Esophagus squamous epithelium (tissue), 5 donors: ENCODE measurements around the gene IP6K3. TPM values are rescaled to one million over a fixed set of nuclear protein-coding genes. Genes with fewer than 3 reads are reported as not detected.
A peak's percentile ranks its signal among the peaks of the same experiment; 100 is the strongest.

Experiments
- DNase-seq: peaks from one replicate; lab custom pipeline; 2025; lab: John Stamatoyannopoulos, UW
- H3K27ac ChIP-seq, 4 donors: fragments of 200-600 bp; sonication (generic); one replicate each; pipeline ENCODE4 v1.5.1; 2016 to 2019; ENCODE audit warnings: mild to moderate bottlenecking in 1 of 4
- H3K27me3 ChIP-seq, 4 donors: fragments of 200-600 bp; sonication (generic); 1 replicate in 3 of 4; 2 replicates in 1 of 4; pipeline versions ENCODE4 v1.5.1 to v1.6.0; 2017 to 2021; ENCODE audit warnings: antibody characterized with exemption in 1 of 4
- H3K36me3 ChIP-seq, 3 donors: fragments of 200-600 bp; sonication (generic); one replicate each; pipeline ENCODE4 v1.5.1; 2016 to 2019
- H3K4me1 ChIP-seq, 3 donors: fragments of 200-600 bp; sonication (generic); one replicate each; pipeline ENCODE4 v1.5.1; 2017 to 2019
- H3K4me3 ChIP-seq, 4 donors: fragments of 200-600 bp; sonication (generic); 1 replicate in 3 of 4; 2 replicates in 1 of 4; pipeline ENCODE4 v1.5.1; 2016 to 2019; ENCODE audit warnings: mild to moderate bottlenecking in 2 of 4, moderate library complexity in 1 of 4
- H3K9me3 ChIP-seq, 3 donors: fragments of 200-600 bp; sonication (generic); one replicate each; pipeline ENCODE4 v1.5.1; 2016 to 2019
- CTCF ChIP-seq, 6 experiments: fragments of 450-650 bp in 4 of 6; fragments of 200-600 bp in 2 of 6; sonication (generic) in 2 of 6; IDR thresholded peaks; one replicate each; pipeline ENCODE4 v1.5.1; 2016 to 2019; ENCODE audit warnings: antibody characterized with exemption in 6 of 6, mild to moderate bottlenecking in 4 of 6, moderate library complexity in 4 of 6
- POLR2A ChIP-seq, 4 donors: fragments of 450-650 bp; IDR thresholded peaks; one replicate each; pipeline ENCODE4 v1.6.1; 2017; ENCODE audit warnings: antibody characterized with exemption in 4 of 4, mild to moderate bottlenecking in 4 of 4, moderate library complexity in 3 of 4
- WGBS, 2 donors: methylation state at CpG; one replicate each; pipeline ENCODE4 v1.1.5; 2018; 5-methylcytosine and 5-hydroxymethylcytosine counted together
- intact Hi-C: fragments of 100-400 bp; cut with DNase I; formaldehyde crosslinking; loops from one replicate; pipeline ENCODE4 v1.15.0; 2022
- total RNA-seq, 4 donors: library from RNA; depleted of rRNA; stranded (reverse); fragments of >200 nt; gene quantifications; one replicate each; pipeline ENCODE4 v1.1.0, GENCODE V29; 2016
- donor health status: DM: yes; HTN: yes; CAD: no.

IP6K3 gene
- total RNA-seq, 4 donors from 2014 or later, result 0.75 to 5.5 (median 1.7) TPM; not detected in 1

GRCh38 chr6:33730611-33731010 lies 16.1 kb downstream of the IP6K3 start:
- Histone ChIP-seq H3K36me3 (peaks cover 0 to 4% (median 0%) of the 10 kb centered on the region in 3 donors), H3K4me3 (no peak overlapping the region), H3K27ac (peak overlapping the region; percentile 42 to 69 (median 68)), H3K9me3 (no peaks in the 10 kb centered on the region), H3K27me3 (peaks cover 0 to 7% (median 0%) of the 10 kb centered on the region in 4 donors), H3K4me1 (peaks cover 0 to 17% (median 0%) of the 10 kb centered on the region in 3 donors)
- no peak for TF ChIP-seq POLR2A (IDR thresholded peaks at IDR 0.05)
- TF ChIP-seq CTCF (IDR thresholded peaks at IDR 0.05), result no peak
- intact Hi-C loops, result no loop called here
- WGBS, 2 donors, result 74 to 85% methylated on average over 7 of the region's 10 CpGs
- DNase-seq, result no peak

GRCh38 chr6:33729059-33729458 lies 17.6 kb downstream of the IP6K3 start:
- TF ChIP-seq POLR2A (IDR thresholded peaks at IDR 0.05) (no peak), CTCF (IDR thresholded peaks at IDR 0.05) (no peak)
- no peak for DNase-seq
- Histone ChIP-seq H3K36me3 (no peaks in the 10 kb centered on the region), H3K4me3 (no peak overlapping the region), H3K27me3 (peaks cover 0 to 7% (median 0%) of the 10 kb centered on the region in 4 donors), H3K9me3 (no peaks in the 10 kb centered on the region), H3K27ac (peak overlapping the region; percentile 8 to 69 (median 42)), H3K4me1 (peaks cover 0 to 17% (median 0%) of the 10 kb centered on the region in 3 donors)
- intact Hi-C loops, result no loop called here
- WGBS, 2 donors, result 84 to 89% methylated on average over 4 of the region's 6 CpGs

- intact Hi-C loops, result no loop called here
- Histone ChIP-seq H3K9me3 (no peaks in the 10 kb centered on the region), H3K36me3 (no peaks in the 10 kb centered on the region), H3K4me3 (no peak overlapping the region), H3K27me3 (peaks cover 0 to 7% (median 0%) of the 10 kb centered on the region in 4 donors), H3K4me1 (peaks cover 0 to 17% (median 0%) of the 10 kb centered on the region in 3 donors), H3K27ac (peak overlapping the region; percentile 8 to 69 (median 16))
- WGBS, 2 donors, result 93 to 96% methylated on average over 11 of the region's 11 CpGs
- TF ChIP-seq POLR2A (IDR thresholded peaks at IDR 0.05) (no peak), CTCF (IDR thresholded peaks at IDR 0.05) (no peak)
- DNase-seq, result no peak
Observed at GRCh38 chr6:33728438-33728837, 18.3 kb downstream of the IP6K3 start.

- no peaks in the 10 kb centered on the region for H3K36me3 ChIP-seq
- no peaks in the 10 kb centered on the region for H3K9me3 ChIP-seq
- WGBS, 2 donors, result 76% methylated on average over 4 of the region's 11 CpGs; no CpG with 5 or more reads in 1 of the 2 donors
- no peak for DNase-seq
- TF ChIP-seq POLR2A (IDR thresholded peaks at IDR 0.05), result no peak
- no peak for TF ChIP-seq CTCF (IDR thresholded peaks at IDR 0.05)
- no peak overlapping the region for H3K4me3 ChIP-seq
- peaks cover 0 to 17% (median 0%) of the 10 kb centered on the region in 3 donors for H3K4me1 ChIP-seq
- peaks cover 0 to 9% (median 0%) of the 10 kb centered on the region in 4 donors for H3K27me3 ChIP-seq
- intact Hi-C loops, result no loop called here
- peak overlapping the region in 2 of 4 donors; percentile 17 to 69 for H3K27ac ChIP-seq
Observed at GRCh38 chr6:33727932-33728331, 18.8 kb downstream of the IP6K3 start.

- peaks cover 0 to 12% (median 0%) of the 10 kb centered on the region in 3 donors for H3K4me1 ChIP-seq
- intact Hi-C loops, result no loop called here
- H3K4me3 ChIP-seq, result no peak overlapping the region
- no peak for DNase-seq
- no peaks in the 10 kb centered on the region for H3K36me3 ChIP-seq
- peak overlapping the region in 3 of 4 donors; percentile 11 to 25 (median 19) for H3K27ac ChIP-seq
- WGBS, 2 donors, result 79 to 82% methylated on average over 5 to 7 of the region's 7 CpGs
- no peaks in the 10 kb centered on the region for H3K9me3 ChIP-seq
- TF ChIP-seq CTCF (IDR thresholded peaks at IDR 0.05), result no peak
- no peak for TF ChIP-seq POLR2A (IDR thresholded peaks at IDR 0.05)
- H3K27me3 ChIP-seq, result peaks cover 0 to 14% (median 0%) of the 10 kb centered on the region in 4 donors
Observed at GRCh38 chr6:33727126-33727525, 19.6 kb downstream of the IP6K3 start.
